ENCODE results near the gene SFXN3.

The SFXN3 gene

DNA sequence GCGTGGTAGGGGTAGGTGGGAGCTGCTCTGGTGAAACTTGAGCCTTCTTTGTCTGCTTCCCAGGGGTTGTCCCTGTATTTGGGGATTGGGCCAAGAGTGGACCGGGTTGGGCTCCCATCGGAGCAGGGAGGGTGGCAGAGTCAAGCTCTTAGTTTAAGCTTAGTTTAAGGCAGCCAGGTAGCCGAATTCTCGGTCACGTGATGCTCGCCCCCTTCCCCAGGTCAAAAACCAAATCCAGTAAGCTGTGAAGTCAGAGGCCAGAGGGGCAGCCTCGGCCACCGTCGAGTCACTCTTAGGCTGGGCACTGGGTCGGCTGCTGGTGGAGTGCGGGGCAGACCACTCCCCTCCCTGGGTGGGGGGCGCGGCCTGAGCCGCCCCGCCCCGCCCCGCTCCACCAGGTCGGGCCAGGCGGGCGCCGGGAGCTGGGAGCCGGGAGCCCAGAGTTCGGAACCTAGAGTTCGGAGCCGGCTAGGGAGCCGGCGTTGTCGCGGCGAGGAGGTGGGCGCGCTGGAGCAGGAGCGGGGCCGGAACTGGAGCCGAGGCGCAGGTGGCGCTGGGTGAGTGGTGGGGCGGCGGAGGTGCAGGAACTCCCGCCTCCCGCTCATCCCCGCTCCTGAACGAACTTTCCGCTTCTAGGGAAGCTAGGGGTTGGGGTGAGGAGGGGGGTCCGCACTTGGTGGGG lies 34.2 kb upstream of the SFXN3 start:
- TF ChIP-seq CTCF (IDR thresholded peaks at IDR 0.05; ENCODE audit: low read depth, low read length) = no peak
- no peak for DNase-seq (ENCODE audit: extremely low read depth, low read depth)

DNA sequence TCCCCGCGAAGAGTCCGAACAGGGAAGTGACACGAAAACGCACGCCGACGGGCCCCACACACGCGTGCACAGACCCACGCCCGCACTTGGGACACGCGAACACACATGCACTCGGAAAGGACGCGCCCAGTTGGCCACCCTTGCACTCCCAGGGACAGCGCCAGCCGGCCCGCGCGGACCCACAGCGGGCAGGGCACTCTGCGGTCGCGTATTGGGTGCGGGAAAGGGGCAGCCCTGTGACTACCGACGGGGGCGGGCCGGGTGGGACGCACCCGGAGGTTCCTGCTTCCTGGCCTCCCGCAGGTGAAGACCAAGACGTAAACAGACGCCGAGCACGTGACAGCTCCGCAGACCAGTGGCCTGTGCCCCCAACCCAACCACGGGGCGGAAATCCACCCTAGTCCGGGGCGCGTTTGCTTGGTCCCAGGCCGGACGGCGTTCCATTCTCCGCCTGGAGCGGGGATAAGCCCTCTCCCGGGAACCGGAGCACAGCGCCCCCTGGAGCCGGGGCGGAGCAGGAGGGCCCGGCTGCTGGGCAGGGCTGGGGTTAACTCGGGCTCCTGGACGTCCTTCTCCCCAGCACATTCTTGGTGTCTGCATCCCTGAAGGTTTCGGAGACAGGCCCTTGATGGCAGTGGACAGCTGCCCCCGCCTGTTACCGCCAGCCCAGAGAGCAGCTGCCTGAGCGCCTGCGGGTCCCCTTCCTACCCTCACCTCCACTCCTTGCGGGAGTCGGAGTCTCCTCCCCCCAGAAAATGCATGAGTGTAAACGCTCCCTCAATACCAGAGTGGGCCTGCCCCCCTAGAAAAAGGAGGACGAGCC lies 33.5 kb upstream of the SFXN3 start:
- DNase-seq (ENCODE audit: extremely low read depth, low read depth) = no peak
- TF ChIP-seq CTCF (IDR thresholded peaks at IDR 0.05; ENCODE audit: low read depth, low read length) = peak; percentile 93

DNA sequence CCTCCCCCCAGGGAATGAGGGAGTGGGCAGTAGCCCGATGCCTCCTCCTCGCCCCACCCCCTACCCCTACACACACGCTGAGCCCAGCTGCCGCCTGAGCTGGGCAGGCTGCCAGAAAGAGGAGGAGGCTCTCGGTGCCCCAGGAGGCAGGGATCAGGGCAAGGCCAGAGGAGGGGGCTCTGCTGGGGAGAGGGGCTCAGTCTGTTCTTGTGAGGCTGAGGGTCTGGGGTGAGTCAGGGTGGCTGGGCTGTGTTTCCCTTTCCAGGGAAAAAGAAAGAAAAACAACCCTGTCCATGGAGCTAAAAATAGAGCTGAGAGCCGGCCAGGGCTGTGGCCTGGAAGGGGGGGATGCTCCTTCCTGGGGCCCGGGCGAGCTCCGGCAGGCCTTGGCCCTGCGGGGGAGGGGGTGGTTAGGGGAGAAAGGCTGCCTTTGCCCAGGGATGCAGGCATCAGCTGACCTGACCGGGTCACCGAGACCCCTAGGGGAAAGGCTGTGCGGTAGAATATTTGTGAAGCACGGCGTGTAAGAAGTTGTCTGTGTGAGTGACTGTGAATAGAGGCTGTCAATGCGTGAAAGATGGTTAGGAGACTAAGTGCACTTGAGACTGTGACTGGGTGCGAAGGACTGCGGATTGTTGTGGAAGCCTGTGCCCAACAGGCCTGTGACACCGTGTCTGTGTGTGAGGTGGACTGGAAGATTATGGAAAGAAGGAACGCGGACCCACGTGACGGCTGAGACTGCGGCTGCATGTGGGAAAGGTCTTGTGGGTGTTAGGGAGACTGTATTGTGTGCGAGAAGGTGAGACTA lies 32.6 kb upstream of the SFXN3 start:
- peak; percentile 52 for DNase-seq (ENCODE audit: extremely low read depth, low read depth)
- TF ChIP-seq CTCF (IDR thresholded peaks at IDR 0.05; ENCODE audit: low read depth, low read length) = no peak

DNA sequence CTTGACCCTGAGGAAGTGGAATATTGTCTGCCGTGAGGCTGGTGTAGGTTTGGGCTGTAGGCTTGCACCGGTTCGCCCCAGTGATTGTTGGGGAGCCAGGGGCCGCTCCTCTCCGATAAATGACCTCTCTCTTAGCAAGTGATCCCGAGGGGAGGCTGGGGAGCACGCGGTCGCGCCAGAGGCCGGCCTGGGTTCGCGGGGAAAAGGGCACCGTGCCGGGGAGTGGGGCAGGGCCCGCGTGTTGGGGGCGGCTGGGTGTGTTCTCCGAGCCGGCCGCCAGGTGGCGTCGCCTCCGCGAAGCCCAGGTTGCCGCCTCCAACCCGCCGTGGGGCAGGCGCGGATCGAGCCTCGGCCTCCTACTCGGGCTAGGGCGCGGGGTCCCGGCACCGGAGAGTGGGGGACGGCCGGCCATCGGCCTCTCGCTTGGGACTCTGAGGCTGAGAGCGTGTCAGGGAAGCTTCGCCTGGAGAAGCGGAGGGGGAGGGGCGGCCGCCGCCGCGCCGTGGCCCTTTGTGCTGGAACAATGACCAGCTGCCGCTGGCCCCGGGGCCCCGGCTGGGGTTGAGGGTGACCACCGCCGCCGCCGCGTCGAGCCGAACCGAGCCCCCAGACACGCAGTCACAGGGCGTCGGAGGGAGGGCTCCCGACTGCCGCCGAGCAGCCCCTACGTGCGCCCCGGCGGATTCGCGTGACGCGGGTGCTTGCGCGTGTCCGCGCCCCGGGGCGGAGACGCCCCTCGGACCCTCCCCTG lies 31.9 kb upstream of the SFXN3 start:
- peak; percentile 56 for DNase-seq (ENCODE audit: extremely low read depth, low read depth)
- peak; percentile 56 for TF ChIP-seq CTCF (IDR thresholded peaks at IDR 0.05; ENCODE audit: low read depth, low read length)

- no peak for TF ChIP-seq CTCF (IDR thresholded peaks at IDR 0.05; ENCODE audit: low read depth, low read length)
- no peak for DNase-seq (ENCODE audit: extremely low read depth, low read depth)
Observed at GRCh38 chr10:100999742-101000126, 31.3 kb upstream of the SFXN3 start, which contains the start of gene LZTS2. TSS of gene LZTS2 (plus strand) at chr10:100999808. CDS start at chr10:101002539, 2,731 bp downstream.

DNA sequence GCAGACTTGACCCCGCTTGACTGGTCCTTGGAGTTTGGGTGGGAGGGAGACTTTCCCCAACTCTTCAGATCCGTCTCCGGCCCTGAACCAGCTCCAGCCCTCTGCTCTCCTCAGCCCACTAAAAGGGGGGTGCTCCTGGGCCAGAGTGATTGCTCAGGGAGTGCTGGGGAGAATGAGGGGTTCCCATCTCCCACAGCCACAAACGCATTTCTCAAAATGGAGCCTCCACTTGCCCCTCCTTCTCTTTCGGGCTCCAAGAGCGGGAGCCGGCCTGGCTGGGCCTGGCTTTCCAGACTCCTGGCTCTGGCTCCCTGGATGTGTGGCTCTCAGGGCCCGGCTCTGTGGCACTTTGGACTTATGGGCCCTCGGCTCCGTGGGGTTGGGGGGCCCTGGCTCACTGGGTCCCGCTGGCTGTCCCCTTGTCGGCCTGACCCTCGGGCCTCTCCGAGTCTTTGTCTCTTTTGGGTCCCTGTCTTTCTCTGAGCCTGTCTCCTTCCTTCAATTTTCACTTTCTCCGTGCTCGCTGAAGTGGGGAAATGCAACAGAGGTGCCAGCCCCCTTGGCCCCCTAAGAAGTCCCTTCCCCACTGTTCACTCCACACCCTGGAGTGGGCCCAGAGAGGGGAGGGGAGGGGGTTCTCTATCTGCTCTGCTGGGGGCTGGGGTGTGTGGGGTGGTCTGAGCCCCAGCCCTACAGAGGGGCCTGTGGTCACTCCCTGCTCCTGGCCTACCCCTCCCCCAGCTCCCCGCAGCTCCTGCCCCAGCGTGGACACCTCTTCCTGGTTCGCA lies 30.7 kb upstream of the SFXN3 start:
- no peak for DNase-seq (ENCODE audit: extremely low read depth, low read depth)
- no peak for TF ChIP-seq CTCF (IDR thresholded peaks at IDR 0.05; ENCODE audit: low read depth, low read length)
